ENCODE results near the gene TENM3.

DNA sequence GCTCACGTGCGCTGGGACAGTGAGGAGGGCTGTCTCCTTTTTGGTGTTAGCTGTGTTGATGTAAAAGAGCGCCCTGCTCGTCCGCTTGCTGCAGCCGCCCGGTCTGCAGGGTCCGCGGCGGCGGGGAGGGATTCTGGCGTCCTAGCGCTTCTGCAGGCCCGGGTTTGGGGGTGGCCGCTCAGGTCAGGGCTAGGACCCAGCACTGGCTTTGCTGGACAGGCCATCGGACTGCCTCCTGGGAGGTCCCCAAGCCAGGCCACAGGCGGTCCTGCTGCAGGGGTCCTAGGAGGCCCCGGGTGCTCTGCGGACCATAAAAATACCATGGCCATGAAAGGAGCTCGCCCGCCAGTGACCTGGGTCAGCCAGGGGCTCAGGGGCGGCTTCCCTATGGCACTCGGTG, 365.3 kb downstream of the TENM3 start:
- TF ChIP-seq, protein P1, sequence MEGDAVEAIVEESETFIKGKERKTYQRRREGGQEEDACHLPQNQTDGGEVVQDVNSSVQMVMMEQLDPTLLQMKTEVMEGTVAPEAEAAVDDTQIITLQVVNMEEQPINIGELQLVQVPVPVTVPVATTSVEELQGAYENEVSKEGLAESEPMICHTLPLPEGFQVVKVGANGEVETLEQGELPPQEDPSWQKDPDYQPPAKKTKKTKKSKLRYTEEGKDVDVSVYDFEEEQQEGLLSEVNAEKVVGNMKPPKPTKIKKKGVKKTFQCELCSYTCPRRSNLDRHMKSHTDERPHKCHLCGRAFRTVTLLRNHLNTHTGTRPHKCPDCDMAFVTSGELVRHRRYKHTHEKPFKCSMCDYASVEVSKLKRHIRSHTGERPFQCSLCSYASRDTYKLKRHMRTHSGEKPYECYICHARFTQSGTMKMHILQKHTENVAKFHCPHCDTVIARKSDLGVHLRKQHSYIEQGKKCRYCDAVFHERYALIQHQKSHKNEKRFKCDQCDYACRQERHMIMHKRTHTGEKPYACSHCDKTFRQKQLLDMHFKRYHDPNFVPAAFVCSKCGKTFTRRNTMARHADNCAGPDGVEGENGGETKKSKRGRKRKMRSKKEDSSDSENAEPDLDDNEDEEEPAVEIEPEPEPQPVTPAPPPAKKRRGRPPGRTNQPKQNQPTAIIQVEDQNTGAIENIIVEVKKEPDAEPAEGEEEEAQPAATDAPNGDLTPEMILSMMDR (conservative IDR thresholded peaks at IDR 0.05; ENCODE audit: low read length), result no peak
- TF ChIP-seq EZH2phosphoT487 (IDR thresholded peaks at IDR 0.05; ENCODE audit: borderline replicate concordance, low read depth, low read length), result no peak

Data from OCI-LY7 (cell line).